GM19043 (cell line): ENCODE results near the gene RPS6KA2.

Source experiments
- ATAC-seq: cut with Tn5 transposase; IDR thresholded peaks from one replicate; pipeline ENCODE4 v1.9.1; 2021; ENCODE audit warnings: low read depth; ENCODE audit not compliant: unreplicated experiment

RPS6KA2 gene

GRCh38 chr6:166508726-166509125 is 118.3 kb downstream of the RPS6KA2 start:
- no peak for ATAC-seq

GRCh38 chr6:166507809-166508564 is 119.1 kb downstream of the RPS6KA2 start:
- no peak for ATAC-seq

GRCh38 chr6:166507380-166507779 is 119.7 kb downstream of the RPS6KA2 start:
- ATAC-seq: no peak

- ATAC-seq: no peak
Observed at GRCh38 chr6:166505133-166505905, 121.7 kb downstream of the RPS6KA2 start.

GRCh38 chr6:166504100-166504499 is 123.0 kb downstream of the RPS6KA2 start:
- no peak for ATAC-seq

GRCh38 chr6:166503167-166503744 is 123.8 kb downstream of the RPS6KA2 start:
- ATAC-seq: no peak

- ATAC-seq: no peak
Observed at GRCh38 chr6:166502453-166502852, 124.6 kb downstream of the RPS6KA2 start.

- no peak for ATAC-seq
Observed at GRCh38 chr6:166501246-166501645, 125.8 kb downstream of the RPS6KA2 start.

GRCh38 chr6:166500246-166500645 is 126.8 kb downstream of the RPS6KA2 start:
- ATAC-seq: no peak

- peak; percentile 60 for ATAC-seq
Observed at GRCh38 chr6:166499350-166500163, 127.5 kb downstream of the RPS6KA2 start.

- no peak for ATAC-seq
Observed at GRCh38 chr6:166498661-166499349, 128.2 kb downstream of the RPS6KA2 start.

- no peak for ATAC-seq
Observed at GRCh38 chr6:166498228-166498627, 128.8 kb downstream of the RPS6KA2 start.

GRCh38 chr6:166497087-166497899 is 129.8 kb downstream of the RPS6KA2 start:
- no peak for ATAC-seq

- ATAC-seq: no peak
Observed at GRCh38 chr6:166496460-166496859, 130.6 kb downstream of the RPS6KA2 start.

GRCh38 chr6:166495487-166496314 is 131.3 kb downstream of the RPS6KA2 start:
- ATAC-seq: no peak

GRCh38 chr6:166494757-166495486 is 132.1 kb downstream of the RPS6KA2 start:
- no peak for ATAC-seq

- ATAC-seq: no peak
Observed at GRCh38 chr6:166494101-166494441, 133.0 kb downstream of the RPS6KA2 start.
